GM21526 (cell line): ENCODE measurements around the gene SORBS1.

Experiments used
- ATAC-seq: cut with Tn5 transposase; IDR thresholded peaks from one replicate; pipeline ENCODE4 v1.9.1; 2021; ENCODE audit warnings: moderate library complexity; ENCODE audit not compliant: unreplicated experiment, low FRiP score

Gene SORBS1

DNA sequence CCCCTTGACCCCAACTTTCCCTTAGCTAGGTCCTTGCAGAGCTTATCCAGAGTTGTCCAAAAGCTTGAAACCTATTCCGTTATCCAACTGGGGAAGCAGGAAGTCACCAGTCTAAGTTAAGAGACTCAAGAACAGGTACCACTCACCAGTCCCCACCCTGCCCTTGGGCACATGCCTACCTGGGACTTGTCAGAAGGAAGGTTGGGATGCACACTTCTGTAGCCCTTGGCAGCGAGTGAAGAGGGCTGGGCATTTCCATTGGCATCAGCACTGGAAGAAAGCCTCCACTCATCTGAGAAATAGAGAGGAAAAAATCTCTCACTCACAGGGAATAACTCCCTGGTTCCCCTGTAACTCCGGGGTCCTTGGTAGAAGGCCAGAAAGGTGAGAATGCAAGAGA, 139.4 kb downstream of the SORBS1 start:
- ATAC-seq = no peak

DNA sequence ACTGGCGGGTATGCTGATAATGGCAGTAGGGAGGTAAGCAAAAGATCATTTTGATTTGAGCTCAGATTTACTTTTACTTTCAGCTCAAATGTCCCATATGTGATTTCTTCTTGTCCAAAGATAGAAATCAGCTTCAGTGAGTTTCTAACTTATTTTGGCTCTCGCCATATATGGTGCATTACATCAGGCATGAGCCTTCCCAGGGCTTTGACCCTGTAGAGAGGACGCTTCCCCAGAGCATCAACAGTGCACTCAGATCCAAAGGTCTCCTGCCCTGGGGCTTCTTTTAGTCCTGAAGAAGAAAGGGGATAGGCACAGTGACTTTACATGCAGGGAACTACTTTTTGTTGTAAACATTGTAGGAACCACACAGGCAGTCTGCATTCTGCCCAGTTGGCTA, 141.8 kb downstream of the SORBS1 start:
- no peak for ATAC-seq

DNA sequence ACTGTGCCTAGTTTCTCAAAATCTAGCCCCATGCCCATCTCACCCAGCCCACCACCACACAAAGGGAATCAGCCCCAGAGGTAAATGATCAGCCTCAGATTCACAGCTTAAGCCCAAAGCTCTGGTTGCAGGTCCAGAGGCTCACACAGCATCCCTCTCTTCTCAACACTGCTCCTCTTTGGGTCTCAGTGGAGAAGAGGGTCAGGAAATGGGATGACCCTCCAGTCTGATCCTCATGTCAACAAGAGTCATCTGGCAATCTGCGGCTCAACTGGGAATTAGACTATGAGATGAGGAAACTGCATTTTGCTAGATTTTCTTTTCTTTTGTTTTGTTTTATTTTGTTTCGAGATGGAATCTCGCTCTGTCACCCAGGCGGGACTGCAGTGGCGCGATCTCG, 144.2 kb downstream of the SORBS1 start:
- ATAC-seq = no peak

DNA sequence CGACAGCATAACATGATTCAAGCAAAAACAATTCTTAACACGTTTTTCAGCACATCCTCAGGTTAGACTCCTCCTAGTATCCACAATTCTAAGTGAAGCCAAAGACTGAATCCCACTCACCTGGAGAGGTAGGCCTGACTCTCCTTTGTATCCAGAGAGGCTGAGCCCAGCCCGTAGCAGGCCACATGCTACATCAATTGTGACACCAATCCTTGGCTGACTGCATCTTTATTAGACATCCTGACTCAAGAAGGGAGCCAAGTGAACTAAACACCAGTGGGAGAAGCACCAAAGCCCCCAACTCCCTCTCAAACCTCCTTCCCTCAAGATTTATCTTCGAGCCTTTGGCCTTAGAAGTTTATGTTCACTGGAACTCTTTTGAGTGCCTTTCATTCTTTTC, 144.9 kb downstream of the SORBS1 start:
- no peak for ATAC-seq

DNA sequence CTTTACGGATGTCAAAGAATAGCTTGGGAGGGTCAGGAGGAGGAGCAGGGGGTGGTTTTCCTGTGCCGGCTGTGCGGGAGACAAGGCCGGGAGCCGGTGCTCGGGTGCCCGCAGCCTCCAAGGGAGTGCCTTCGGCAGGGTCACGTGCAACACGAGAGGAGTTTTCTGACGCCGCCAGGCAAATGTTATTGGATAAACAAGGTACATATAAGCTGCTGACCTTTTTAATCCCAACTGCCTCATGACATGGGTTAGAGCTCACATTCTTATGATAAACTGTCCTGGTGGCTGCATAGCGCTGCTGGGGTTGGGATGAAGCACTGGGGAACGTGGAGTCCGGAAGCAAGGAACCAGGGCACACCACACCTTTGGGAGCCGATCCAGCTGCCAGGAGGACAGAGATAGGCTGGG, 145.5 kb downstream of the SORBS1 start:
- no peak for ATAC-seq

DNA sequence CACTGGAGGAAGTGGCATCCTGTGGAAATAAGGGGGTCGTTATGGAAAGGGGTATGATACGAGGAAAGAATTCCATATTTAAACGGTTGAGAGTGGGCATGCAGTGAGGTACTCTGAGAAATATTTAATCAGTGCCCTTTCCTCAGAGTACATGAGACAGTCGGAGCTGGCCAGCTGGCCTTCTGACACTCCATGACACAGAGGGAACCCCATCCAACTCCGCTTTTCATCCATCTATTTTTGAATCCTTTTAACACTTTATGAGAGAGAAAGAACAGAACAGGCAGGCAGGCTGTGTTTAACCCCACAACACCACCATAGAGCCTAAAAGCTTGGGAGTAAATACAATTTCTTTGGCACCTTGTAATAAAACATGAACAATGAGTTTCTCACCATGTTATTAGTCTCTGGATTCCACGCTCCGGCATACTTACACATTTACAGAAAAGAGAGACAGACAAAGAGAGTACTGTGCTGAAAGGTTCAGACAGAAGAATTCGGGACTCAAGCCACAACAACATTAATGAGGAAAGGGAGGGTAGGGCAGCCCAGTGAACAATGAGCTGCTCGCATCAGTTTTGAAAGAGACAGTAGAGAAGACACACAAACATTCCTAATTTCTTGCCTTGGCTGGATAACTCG, 146.2 kb downstream of the SORBS1 start:
- no peak for ATAC-seq

DNA sequence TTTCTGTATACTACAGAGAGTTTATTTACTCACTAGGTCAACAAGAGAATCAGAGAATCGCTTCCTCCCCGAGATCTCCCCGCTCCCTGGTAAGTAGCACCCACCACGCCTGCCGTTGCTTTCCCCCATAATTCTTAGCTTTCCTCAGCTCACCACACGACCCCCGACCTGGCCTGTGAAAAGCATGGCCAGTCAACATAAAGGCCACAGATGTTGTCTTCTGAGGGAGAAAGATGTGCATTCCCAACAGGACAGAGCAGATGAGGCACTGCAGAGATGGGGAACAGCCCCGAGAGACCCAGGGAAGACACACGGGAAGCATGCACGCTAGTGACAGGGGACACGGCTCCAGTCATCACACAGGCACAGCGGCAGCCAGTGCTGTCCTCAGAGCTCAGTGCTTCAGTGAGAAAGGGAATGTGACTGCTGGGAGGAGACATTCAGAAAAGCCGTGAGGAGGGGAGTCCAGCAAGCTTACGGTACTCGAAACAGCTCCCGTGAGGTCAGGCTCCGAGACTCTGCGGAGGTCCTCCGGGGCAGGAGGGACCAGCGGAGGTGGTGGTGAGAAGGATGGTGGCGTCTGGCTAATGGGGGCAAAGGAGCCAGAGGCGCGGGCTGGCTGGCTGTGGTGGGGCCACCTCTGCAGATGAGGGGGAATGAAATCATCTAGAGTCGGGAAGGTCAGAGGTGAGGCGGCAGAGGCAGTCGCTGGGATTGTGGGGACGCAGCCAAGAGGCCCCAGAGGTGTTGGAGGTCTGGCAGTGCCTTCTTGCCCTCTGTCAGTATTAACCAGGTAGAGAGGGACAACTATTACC, 146.9 kb downstream of the SORBS1 start:
- no peak for ATAC-seq

DNA sequence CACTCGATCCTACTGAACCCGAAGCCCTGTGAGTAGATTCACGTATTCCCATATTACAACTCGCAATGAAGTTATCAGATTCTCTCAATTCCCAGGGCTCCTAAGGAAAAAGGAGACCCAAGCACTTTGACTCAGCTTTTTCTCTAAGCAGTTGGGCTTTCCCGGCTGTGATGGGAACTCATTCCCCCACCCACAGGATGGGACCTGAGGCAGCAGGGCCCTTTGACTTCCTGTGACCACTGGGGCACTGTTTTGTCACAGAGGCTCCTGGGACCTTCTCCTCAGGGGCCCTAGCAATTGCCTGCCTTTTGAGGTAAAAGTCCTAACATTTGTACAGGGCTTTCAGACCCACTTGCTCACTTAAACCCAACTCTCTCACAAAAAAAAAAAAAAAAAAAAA, 147.6 kb downstream of the SORBS1 start:
- no peak for ATAC-seq

DNA sequence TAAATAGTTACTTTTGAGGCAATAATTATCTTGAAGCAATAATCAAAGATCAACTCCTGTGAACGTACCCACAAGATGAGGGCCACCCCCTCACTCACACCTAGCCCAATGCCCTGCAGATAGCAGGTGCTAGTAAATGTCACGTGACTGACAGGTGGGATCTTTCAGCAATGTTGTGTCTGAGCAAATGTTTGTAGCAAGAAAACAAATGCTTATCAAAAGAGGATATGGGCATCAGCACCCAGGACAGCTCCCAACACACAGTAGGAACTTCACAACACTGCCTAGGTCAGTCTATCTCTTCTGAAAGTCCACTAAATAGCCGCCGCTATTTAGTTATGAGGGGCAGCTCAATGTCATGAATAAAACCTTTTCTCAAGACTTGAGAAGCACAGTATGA, 149.5 kb downstream of the SORBS1 start:
- ATAC-seq = no peak

DNA sequence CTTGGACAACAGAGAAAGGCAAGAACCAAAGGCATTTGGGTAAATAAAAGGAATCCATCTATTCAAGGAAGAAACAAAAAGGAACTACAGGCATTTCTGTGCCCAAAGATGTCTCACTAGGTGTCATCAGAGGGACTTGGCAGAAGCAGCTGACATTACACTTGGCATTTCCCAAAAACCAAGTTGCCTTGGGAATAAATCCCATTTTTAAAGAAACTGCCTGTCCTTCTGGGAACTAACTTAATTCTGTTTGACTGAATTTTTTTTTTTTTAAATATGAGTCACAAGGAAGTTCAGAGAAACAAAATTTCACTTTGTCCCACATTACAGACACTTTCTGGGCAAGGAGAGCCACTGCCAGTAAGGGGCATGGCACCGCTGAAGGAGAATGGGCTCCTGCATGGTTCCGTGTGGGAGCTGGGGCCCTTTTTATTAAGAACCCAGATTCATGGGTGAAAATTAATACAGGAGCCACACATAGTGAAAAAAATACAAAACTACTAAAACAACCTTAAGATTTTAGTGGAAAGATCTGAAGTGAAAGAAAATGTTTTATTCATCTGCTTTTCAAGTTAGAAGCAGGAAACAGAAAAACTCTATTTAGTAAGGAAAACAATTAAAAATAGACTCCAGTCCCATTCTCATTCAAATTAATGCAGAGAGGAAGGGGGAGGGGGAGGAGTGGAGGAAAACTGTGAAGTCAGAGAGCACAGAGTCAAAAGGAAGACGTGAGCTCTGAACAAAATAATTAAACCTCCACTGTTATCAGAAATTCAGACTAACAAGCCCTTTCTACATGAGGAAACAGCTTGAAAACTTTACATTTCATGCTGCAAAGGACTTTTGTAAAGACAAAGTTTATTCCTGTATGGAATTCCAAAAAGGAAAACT, 151.9 kb downstream of the SORBS1 start:
- ATAC-seq = no peak

DNA sequence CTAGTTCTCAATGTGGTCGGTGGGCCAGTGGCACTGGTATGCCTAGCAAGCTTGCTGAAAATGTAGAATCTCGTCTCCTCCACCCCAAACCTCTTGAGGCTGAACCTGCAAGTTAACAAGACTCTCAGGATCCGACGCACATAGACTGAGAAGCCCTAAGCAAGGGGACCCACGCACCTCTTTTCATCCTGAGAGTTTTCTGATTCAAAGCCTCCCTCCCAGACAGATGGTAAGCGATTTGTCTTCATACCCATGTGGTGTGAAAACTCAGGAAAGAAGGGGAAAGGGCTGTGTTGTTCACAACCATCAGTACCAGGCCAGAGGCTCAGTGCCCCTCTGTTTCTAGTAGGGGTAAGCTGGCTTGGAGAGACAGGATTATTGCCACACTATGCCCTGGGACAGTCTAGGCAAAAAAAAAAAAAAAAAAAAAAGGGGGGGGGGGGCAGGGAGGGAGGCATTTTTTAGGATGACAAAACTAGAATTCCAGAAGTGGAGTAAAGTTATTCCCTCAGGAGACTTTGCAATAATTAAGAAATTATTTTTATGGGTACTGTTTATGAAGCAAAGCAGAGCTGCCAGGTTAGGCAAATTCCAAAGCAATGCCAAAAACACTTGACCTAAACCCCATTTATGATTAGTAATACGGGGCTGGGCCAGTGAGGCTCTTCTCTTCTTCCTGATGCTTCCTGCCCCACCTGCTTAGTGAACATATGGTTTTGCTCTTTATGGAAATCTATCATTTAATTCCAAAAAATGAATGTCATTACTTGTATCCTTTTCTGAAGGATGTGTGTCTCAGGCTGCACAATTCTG, 152.8 kb downstream of the SORBS1 start:
- no peak for ATAC-seq

DNA sequence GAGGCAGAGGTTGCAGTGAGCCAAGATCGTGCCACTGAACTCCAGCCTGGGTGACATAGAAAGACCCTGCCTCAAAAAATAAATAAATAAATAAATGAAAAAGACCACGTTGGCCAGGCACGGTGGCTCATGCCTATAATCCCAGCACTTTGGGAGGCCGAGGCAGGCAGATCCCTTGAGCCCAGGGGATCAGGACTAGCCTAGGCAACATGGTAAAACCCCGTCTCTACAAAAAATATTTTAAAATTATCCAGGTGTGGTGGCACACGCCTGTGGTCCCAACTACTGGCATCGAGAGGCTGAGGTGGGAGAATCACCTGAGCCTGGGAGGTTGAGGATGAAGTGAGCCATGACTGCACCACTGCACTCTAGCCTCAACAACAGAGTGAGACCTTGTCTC, 153.6 kb downstream of the SORBS1 start:
- ATAC-seq = no peak

DNA sequence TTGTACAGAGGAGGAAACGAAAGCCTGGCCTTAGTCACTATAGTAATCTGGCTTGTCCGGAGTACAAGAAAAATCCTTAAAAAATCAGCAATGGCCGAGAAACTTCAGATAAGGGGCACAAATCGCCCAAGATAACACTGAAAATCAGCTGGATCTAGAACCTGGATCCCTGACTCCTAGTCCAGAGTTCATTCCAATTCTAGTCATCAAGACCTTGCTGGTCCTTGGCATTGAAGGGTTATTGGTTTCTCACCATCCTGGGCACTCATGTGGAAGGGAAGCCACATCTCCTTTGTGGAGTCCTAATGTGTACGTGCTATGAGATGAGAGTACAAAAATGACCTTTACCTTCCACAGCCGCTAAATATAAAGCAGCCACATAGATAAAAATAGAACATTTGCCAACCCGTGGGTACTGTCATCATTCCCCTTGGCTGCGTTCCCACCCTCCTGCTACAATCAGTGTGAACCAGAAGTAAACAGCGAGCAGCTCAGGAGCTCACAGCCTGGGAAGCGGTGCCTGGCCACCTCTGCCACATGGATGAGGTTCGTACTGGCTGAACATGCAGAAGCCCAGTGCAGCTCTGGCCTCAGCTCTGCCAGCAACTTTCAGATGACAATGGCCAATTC, 154.4 kb downstream of the SORBS1 start:
- ATAC-seq = no peak

DNA sequence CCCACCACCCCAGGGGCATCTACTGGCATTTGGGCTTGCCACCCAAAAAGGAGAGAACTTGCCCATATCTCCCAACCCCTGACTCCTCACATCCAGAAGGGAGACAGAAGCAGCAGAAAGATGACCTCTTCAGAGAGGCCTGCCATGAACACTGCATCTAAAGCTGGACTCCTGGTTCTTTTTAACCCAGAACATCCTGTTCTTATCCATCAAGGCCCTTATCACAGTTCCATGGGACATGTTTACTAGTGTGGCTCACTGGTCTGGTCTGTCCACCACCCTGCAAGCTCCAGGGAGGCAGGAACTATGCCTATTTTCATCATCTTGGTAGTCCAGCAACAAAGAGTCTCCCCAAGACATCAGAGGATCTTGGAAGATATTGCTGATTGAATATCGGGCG, 155.5 kb downstream of the SORBS1 start:
- no peak for ATAC-seq

DNA sequence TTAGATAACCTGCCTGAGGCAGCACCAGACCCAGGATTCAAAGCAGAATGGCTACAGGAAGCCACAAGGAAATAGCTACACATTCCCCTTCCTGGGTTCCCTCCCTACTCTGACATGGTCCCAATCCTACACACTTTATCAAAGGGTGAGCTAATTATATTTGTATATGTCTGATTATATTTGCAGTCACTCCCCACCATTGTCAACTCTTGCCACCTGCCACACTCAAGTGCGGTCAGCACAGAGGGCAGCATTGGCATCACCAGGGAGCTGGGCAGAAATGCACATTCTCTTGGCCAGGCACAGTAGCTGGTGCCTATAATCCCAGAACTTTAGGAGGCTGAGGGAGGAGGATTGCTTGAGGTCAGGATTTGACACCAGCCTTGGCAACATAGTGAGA, 156.3 kb downstream of the SORBS1 start:
- ATAC-seq = no peak

DNA sequence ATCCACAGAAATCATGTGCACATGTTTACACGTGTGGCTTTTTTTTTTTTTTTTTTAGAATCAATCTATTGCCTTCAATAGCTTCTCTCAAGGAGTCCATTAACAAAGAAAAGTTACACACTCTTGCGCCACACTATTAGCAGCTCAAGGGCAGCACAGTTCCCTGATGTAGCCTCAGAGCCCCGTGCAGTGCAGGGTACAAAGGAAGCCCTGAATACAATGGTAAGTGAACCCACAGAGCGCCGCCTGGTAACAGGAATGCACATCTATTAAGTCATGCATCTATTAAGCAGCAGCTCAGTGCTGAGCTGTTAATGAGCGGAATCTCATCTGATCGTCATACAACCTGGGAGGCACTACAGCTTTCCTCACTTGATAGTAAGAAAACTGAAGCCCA, 156.7 kb downstream of the SORBS1 start:
- no peak for ATAC-seq

DNA sequence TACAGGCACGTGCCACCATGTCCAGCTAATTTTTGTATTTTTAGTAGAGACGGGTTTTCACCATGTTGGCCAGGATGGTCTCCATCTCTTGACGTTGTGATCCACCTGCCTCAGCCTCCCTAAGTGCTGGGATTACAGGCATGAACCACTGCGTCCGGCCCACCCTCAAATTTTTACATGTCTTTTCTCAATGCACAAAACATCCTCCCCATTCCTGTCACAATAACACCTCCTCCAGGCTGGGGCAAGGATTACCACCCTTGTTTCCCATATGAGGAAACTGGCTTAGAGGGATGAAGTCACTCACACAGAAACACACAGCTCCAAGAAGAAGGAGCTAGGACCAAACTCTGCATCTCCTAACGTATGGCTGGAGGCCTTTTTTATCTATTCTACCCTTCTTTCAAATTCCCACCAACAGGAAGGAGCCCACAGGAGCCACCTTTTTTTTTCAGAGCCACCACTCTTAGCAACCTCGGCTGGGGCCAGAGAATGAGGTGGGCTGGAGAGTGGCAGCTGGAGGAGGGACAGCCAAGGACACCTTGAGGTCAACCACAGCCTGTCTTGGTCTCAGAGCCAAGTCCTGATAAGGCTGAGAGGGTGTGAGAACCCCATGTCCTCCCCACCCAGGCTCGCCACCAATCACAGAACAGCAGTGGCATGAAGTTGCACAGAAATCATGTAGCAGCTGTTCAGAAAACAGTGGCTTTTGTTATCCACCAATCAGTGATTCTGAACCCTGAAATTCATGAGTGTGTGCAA, 157.3 kb downstream of the SORBS1 start:
- no peak for ATAC-seq

DNA sequence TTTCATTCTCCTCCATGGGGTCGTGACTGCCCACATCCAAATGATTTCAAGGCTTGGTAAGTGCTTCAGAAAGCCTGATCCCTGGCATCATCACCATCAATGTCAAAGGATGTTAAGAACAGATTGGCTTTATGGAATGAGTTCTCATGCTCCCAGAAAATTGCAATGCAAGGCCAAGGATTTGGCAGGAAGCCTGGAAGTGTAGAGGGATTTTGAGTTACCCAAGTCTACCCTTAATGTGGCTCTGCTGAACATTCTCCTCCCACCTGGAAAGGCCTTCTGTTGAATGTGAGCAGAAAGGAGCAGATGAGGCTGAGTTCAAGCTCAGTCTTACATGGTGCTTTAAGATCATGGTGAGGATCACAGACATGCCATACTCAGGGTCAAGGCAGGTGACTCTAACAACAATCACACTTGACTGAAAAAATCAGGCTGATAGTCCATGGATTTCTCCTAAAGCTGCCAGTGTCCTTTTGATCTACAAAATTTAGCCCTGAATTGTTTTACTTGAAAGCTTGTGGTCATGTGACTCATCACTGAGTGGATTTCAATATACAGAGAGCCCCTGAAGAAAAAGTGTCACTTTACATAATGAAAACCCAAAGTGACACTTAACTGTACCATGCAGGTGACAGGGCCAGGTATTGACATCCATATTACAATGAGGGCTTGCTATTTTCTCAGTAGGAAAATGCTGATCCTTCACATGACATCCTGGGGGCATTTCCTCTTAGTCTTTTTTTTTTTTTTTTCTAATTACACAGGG, 159.3 kb downstream of the SORBS1 start:
- ATAC-seq = no peak

DNA sequence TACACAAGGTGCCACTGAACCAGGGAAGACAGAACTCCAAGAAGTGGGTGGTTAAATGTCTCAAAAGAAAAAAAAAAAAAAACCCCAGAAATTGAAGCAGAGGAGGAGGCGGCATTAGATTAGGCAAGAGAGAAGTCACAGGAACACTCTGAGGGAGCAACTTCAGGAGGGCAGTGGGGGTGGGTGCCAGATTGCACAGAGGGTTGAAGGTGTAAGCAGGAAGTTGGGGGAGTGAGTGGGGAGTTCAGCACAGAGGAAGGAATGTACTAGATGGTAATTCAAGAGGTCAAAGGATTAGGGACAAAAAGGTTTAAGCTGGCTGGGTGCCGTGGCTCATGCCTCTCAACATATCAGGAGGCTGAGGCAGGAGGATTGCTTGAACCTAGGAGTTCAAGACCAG, 160.4 kb downstream of the SORBS1 start:
- ATAC-seq = no peak
